Measurements from ENCODE around the gene ABHD12.

ABHD12 gene

DNA sequence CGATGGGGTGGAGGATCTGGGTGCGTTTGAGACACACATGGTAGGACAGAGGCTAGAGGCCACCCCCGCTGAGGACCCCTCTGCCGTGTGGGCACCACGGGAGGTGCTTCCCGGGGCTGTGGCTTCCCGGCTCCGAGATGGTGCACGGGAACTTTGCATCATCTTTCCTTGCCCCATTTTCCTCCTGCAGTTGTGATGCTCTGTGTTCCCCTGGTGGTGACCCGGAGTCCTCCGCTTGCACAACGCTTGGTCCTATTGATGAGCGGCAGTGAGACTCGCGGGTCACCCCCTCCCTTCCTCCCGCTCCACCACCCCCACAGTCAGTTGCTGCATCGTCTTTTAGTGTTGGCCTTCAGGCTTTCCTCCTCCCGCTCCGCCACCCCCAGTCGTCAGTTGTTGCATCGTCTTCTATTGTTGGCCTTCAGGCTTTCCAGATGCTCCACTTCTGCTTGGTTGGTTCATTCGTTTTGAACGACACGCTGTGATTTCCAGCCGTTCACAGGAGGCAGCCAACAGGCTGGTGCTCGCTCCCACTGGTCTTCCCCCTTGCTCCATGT lies 105.5 kb downstream of the ABHD12 start:
- Mint-ChIP-seq H3K27me3 (no peaks in the 10 kb centered on the region), H3K9me3 (no peaks in the 10 kb centered on the region), H3K36me3 (peaks cover 28% of the 10 kb centered on the region), H3K4me1 (peaks cover 13% of the 10 kb centered on the region), H3K4me3 (no peak overlapping the region), H3K27ac (no peak overlapping the region)
- CTCF ChIA-PET: no interaction called here
- peak; percentile 16 for DNase-seq

DNA sequence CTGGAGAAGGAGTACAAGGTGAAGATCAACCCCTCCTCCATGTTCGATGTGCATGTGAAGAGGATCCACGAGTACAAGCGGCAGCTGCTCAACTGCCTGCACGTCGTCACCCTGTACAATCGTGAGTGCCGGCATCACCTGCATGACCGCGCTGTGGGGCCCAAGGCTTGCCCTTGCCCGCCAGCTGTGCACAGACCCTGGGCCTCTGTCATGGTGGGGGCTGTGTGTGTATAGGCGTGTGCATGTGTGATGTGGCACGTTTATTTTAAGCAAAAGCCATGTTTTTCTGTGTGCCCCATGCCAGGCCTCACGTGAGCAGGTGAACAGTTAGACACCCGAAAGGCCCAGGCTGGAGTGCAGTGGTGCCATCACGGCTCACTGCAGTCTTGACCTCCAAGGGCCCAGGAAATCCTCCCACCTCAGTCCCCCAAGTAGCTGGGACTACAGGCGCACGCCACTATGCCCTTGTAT lies 106.5 kb downstream of the ABHD12 start:
- Mint-ChIP-seq H3K4me1 (peaks cover 13% of the 10 kb centered on the region), H3K27me3 (no peaks in the 10 kb centered on the region), H3K4me3 (no peak overlapping the region), H3K9me3 (no peaks in the 10 kb centered on the region), H3K27ac (peak overlapping the region; percentile 42), H3K36me3 (peaks cover 28% of the 10 kb centered on the region)
- CTCF ChIA-PET: no interaction called here
- no peak for DNase-seq

DNA sequence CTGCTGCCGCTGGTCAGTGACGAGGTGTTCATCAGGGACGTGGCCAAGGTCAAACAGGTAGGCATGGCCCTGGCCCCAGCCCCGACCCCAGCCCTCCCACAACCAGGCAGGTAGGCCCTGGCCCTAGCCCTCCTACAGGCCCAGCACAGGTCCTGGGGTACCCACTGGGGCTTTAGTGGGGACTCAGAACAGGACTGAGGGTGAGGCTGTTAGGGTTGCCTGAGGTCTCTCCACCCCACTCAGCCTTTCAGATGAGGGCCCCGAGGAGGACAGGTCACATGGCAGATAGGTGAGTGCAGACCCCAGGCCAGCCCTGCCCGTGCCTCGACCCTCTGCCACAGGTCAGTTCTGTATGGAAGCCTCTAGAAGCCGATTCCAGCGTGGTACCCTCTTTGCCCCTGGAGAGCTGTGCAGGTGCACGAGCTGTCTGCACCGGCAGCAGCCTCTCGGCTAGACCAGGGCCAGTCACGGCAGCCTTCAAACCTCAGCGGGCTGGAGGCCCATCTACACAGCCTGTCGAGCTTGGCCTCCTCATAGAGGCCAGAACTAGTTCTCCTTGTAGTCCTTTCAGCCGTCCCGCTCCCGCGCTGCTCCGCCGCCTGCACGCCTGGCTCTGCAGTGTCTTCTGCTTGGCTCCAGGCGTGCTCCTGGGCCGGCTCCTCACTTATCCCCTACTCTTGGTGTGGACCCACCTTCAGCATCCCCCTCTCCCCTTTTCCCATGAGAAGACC lies 107.2 kb downstream of the ABHD12 start:
- CTCF ChIA-PET: no interaction called here
- H3K4me1 Mint-ChIP-seq: peaks cover 13% of the 10 kb centered on the region
- H3K36me3 Mint-ChIP-seq: peaks cover 26% of the 10 kb centered on the region
- H3K9me3 Mint-ChIP-seq: no peaks in the 10 kb centered on the region
- no peak overlapping the region for H3K4me3 Mint-ChIP-seq
- H3K27ac Mint-ChIP-seq: peak overlapping the region; percentile 42
- no peaks in the 10 kb centered on the region for H3K27me3 Mint-ChIP-seq
- DNase-seq: peak; percentile 21

DNA sequence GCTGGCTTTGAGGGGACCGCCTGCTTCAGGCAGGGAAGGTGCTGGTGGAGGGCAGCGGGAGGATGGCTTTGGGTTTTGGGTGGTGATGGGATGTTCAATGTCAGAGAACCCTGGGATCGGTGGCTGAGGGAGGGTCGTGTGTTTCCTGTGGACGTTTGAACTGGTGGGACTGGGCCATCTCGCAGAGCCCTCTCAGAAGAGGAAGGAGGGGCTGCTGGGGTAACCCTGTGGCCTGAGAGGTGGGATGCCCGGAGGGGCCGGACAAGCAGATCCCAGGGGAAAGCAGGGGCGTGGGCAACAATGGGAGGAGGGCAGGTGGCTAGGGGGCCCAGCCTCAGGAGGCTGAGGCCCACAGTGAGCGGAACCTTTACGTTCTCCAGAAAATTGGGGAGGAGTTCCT lies 107.8 kb downstream of the ABHD12 start:
- H3K27me3 Mint-ChIP-seq: no peaks in the 10 kb centered on the region
- H3K9me3 Mint-ChIP-seq: no peaks in the 10 kb centered on the region
- CTCF ChIA-PET: interaction anchor here (1.7 kb wide), 1 partner anchor 13 kb away, joined by 7 read pairs; no protein-coding TSS in a partner anchor
- H3K27ac Mint-ChIP-seq: peak overlapping the region; percentile 42
- H3K36me3 Mint-ChIP-seq: peaks cover 26% of the 10 kb centered on the region
- no peak for DNase-seq
- H3K4me3 Mint-ChIP-seq: no peak overlapping the region
- H3K4me1 Mint-ChIP-seq: peaks cover 13% of the 10 kb centered on the region

DNA sequence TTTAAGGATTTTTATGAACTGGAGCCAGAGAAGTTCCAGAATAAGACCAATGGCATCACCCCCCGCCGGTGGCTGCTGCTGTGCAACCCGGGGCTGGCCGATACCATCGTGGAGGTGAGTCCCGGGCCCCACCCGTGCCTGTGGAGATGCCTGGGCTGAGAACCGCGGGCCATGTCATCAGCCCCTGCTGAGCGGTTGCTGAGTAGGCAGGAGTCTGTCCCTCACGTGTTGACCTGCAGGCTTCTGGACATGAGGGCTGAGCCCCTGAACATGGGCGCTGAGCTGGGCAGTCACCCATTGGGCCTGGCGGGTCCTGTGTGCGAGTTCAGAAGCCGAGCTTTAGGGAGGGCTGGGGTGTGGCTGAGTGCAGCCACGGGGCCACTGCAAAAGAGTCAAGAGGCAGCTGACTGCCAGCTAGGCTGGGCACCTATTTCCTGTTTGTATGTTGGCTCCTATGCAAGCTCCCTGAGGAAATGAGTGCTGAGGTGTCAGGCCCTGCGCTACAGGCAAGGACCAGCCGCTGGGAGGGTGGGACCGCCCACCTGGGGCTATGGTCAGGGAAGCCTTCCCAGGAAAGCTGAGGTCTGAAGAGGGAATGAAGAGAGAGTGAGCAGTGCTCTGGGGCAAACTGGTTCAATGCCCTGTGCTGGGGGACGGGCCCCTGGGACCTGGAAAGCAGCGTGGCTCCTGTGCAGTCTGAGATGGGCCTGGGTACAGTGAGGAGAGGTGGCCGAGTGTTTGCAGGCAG lies 108.4 kb downstream of the ABHD12 start:
- peak; percentile 19 for DNase-seq
- H3K36me3 Mint-ChIP-seq: peaks cover 25% of the 10 kb centered on the region
- no peak overlapping the region for H3K4me3 Mint-ChIP-seq
- H3K4me1 Mint-ChIP-seq: peaks cover 13% of the 10 kb centered on the region
- CTCF ChIA-PET: interaction anchor here (1.7 kb wide), 1 partner anchor 14 kb away, joined by 7 read pairs; no protein-coding TSS in a partner anchor
- H3K27ac Mint-ChIP-seq: peak overlapping the region; percentile 85
- H3K27me3 Mint-ChIP-seq: no peaks in the 10 kb centered on the region
- no peaks in the 10 kb centered on the region for H3K9me3 Mint-ChIP-seq

DNA sequence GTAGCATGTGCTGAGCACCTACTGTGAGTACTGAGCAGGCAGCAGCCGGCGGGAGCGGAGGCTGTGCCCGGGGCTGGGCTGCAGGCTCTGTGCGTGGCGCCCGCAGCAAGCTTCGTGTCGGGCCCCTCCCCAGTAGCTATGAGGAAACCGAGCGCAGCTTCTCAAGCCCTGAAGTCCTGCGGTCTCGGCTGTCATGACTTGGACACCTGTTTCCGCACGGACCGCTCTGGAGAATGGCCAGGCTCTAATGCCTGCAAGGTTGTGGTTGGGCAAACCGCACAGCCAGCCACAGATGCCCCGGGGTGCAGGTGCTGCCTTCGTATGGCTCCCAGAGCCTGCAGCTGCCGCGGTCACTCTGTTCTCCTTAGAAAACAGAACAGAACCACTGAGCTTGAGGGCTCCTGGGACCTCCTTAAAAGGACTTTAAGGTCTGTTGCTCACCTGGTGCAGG lies 109.1 kb downstream of the ABHD12 start:
- DNase-seq: peak; percentile 36
- Mint-ChIP-seq H3K9me3 (no peaks in the 10 kb centered on the region), H3K27me3 (no peaks in the 10 kb centered on the region), H3K4me3 (no peak overlapping the region), H3K27ac (peak overlapping the region; percentile 85), H3K36me3 (peaks cover 20% of the 10 kb centered on the region), H3K4me1 (peaks cover 13% of the 10 kb centered on the region)
- CTCF ChIA-PET: interaction anchor here (1.7 kb wide), 1 partner anchor 14 kb away, joined by 7 read pairs; no protein-coding TSS in a partner anchor

DNA sequence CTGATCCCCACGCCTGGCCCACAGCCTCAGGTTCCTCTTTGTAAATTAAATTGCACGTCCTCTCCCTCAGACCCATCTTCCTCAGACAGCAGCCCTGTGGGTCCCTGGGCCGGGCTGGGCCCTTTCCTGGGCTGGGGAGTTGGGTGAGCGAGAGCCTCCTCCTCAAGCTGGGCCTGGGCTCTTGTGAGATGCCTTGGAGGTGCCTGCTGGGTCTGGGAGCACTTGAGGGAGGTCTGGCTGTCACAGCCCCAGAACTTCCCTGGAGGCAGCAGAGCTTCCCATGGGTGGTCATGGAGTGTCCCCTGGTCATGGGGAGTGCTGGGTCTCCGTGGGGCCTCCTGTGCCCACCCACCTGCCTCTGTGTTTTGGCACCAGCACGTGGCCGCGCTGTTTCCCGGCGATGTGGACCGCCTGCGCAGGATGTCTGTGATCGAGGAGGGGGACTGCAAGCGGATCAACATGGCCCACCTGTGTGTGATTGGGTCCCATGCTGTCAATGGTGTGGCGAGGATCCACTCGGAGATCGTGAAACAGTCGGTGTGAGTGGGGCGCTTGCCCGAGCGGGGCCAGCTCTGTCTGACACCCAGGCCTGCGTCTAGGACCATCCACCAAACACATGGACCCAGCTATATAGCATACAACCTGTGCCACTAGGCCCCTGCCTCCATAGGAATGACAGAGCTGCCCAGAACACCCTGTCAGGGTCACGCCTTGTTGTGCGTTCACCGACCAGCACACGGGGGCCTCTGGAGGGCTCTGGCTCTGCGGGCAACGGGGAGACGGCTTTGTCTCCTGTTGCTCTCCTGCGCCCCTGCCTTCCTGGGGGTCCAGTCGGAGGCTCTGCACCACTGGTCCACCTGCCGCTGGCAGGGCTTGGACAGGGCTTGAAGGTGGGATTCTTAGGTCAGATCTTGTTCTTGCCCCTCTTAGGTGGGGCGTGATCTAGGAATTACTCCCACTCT lies 109.8 kb downstream of the ABHD12 start:
- CTCF ChIA-PET: interaction anchor here (1.7 kb wide), 1 partner anchor 15 kb away, joined by 7 read pairs; no protein-coding TSS in a partner anchor

DNA sequence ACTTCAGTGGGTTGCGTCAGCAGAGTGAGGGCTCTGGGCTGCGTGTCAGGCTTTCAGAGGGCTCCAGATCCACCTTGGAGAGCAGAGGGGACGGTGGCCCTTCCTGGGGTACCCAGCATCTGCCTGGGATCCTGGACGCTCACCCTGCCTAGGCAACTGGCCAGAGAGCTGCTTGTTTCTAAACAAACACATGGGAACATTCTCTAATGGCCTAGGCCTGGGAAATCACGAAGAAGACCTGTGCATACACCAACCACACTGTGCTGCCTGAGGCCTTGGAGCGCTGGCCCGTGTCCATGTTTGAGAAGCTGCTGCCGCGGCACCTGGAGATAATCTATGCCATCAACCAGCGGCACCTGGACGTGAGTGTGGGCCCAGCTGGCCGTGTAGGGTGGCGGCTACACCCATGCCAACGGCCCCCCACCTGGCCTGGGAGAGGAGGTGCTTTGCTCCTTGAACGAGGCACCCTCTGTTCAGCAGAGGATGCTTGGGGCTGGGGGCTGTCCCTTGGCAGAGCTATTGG lies 110.5 kb downstream of the ABHD12 start:
- CTCF ChIA-PET: no interaction called here
- H3K4me3 Mint-ChIP-seq: no peak overlapping the region
- no peak overlapping the region for H3K27ac Mint-ChIP-seq
- peak; percentile 13 for DNase-seq
- no peaks in the 10 kb centered on the region for H3K9me3 Mint-ChIP-seq
- H3K4me1 Mint-ChIP-seq: peaks cover 13% of the 10 kb centered on the region
- peaks cover 13% of the 10 kb centered on the region for H3K36me3 Mint-ChIP-seq
- no peaks in the 10 kb centered on the region for H3K27me3 Mint-ChIP-seq

More for the DNA sequence above, 109.8 kb downstream of the ABHD12 start:
- peaks cover 18% of the 10 kb centered on the region for H3K36me3 Mint-ChIP-seq
- no peak overlapping the region for H3K4me3 Mint-ChIP-seq
- H3K27ac Mint-ChIP-seq: peak overlapping the region; percentile 58
- no peaks in the 10 kb centered on the region for H3K9me3 Mint-ChIP-seq
- peaks cover 13% of the 10 kb centered on the region for H3K4me1 Mint-ChIP-seq
- peak; percentile 18 for DNase-seq
- no peaks in the 10 kb centered on the region for H3K27me3 Mint-ChIP-seq

DNA sequence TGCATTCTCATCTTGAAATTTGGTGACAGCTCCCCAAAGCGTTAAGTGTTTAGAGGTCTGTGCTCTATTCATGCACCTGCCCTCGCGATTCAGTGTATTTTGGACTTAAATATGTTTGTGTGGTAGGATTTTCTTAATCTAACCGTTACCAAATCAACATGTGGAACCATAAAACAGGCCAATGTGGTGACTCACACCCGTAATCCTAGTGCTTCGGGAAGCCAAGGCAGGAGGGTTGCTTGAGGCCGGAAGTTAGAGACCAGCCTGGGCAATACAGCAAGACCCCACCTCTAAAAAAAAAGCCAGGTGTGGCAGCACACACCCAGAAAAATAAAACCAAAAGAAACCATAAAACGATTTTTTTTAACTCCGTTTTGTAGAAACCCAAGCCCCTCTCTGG lies 111.2 kb downstream of the ABHD12 start:
- CTCF ChIA-PET: no interaction called here
- Mint-ChIP-seq H3K4me3 (no peak overlapping the region), H3K9me3 (no peaks in the 10 kb centered on the region), H3K27ac (no peak overlapping the region), H3K27me3 (no peaks in the 10 kb centered on the region), H3K4me1 (peaks cover 13% of the 10 kb centered on the region), H3K36me3 (peaks cover 12% of the 10 kb centered on the region)
- DNase-seq: peak; percentile 13

DNA sequence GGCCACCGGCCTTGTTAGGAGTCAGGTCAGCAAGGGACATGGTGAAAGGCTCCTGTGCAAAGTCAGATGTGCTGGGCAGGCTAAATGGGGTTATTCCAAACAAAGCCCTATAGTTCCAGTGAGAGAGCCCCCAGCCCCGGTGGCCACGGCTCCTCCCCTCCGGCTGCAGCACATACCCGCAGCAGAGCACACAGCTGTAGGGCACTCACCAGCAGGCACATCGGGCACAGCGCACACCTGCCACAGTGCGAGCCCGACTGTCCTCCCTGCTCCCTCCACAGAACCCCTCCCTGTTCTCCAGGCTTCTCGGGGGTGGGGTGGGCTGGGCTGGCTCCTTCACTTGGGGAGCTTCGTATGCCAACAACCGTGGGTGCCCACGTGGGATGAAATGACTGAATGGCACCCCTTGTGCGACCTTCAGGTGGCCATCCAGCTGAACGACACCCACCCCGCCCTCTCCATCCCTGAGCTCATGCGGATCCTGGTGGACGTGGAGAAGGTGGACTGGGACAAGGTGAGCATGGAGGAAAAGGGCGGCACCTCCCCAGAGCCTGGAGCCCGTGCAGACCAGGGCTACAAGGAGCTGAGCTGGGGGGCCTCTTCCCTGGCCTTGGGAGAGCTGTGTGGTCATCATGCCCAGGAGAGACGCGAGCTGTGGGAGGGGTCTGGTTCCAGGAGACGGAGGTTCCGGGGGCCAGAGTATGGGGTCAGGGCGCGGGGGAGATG lies 111.8 kb downstream of the ABHD12 start:
- Mint-ChIP-seq H3K9me3 (no peaks in the 10 kb centered on the region), H3K27me3 (no peaks in the 10 kb centered on the region), H3K27ac (no peak overlapping the region), H3K4me1 (peaks cover 13% of the 10 kb centered on the region), H3K4me3 (no peak overlapping the region), H3K36me3 (peaks cover 10% of the 10 kb centered on the region)
- CTCF ChIA-PET: no interaction called here
- DNase-seq: peak; percentile 16

DNA sequence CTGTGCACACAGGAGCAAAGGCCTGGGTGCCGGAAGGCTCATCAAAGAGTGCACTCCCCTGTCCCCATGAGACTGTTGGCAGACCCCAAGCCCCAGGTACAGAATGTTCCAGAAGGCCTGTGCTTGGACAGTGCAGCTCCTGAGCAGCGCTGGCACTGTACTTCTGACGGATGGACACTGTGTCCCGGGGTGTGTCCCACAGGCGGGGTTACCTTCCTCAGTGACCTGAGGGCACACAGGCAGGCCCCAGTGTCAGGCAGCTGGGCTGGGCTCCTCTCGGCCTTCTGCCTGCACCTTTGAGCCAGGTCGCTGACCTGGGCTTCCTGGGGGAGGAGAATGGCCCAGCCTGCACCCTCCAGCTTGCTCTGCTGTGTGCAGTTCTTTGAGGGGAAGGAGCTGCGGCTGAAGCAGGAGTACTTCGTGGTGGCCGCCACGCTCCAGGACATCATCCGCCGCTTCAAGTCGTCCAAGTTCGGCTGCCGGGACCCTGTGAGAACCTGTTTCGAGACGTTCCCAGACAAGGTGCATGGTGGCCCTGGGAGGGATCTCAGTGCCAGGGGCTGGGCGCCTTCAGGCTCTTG lies 112.6 kb downstream of the ABHD12 start:
- no peaks in the 10 kb centered on the region for H3K27me3 Mint-ChIP-seq
- no peak overlapping the region for H3K27ac Mint-ChIP-seq
- CTCF ChIA-PET: no interaction called here
- H3K9me3 Mint-ChIP-seq: no peaks in the 10 kb centered on the region
- H3K4me3 Mint-ChIP-seq: no peak overlapping the region
- H3K4me1 Mint-ChIP-seq: peaks cover 13% of the 10 kb centered on the region
- H3K36me3 Mint-ChIP-seq: peaks cover 10% of the 10 kb centered on the region
- peak; percentile 14 for DNase-seq

DNA sequence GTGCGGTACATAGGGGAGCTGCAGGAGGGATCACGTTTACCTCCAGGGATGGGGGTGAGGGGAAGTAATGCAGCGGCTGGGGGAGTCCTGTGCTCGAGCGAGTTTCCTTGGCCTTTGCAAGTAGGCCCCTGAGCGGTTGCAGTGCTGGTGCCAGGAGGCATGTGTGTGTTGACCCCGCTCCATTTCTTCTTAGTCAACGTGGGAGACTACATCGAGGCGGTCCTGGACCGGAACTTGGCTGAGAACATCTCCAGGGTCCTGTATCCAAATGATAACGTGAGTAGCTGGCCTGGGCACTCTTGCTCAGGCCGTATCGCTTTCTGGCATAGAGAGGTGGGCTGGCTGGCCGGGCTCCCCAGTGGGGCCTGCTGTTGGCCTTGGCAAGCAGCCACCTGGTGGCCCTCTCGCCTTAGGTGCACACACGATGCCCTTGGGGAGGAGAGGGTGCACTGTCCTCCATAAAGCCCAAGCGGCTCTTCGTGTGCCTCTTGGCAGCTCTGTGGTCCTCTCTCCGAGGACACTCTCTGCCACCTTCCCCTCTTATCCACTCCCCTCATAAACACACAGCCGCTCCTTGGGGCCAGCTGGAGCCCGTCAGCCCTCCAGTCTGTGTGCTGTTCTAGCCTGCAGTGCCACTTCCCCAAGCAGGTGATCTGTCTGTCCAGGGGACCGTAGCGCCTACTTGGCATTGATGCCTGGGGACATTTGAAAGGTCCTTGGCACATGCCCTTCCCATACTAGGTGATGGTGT lies 113.4 kb downstream of the ABHD12 start:
- H3K27ac Mint-ChIP-seq: no peak overlapping the region

More for the DNA sequence above, 113.4 kb downstream of the ABHD12 start:
- H3K27me3 Mint-ChIP-seq: no peaks in the 10 kb centered on the region
- no peak overlapping the region for H3K4me3 Mint-ChIP-seq
- DNase-seq: peak; percentile 6
- H3K36me3 Mint-ChIP-seq: peaks cover 8% of the 10 kb centered on the region
- H3K9me3 Mint-ChIP-seq: no peaks in the 10 kb centered on the region
- peaks cover 7% of the 10 kb centered on the region for H3K4me1 Mint-ChIP-seq
- CTCF ChIA-PET: no interaction called here
